ENCODE results near the gene HS2ST1.

DNA sequence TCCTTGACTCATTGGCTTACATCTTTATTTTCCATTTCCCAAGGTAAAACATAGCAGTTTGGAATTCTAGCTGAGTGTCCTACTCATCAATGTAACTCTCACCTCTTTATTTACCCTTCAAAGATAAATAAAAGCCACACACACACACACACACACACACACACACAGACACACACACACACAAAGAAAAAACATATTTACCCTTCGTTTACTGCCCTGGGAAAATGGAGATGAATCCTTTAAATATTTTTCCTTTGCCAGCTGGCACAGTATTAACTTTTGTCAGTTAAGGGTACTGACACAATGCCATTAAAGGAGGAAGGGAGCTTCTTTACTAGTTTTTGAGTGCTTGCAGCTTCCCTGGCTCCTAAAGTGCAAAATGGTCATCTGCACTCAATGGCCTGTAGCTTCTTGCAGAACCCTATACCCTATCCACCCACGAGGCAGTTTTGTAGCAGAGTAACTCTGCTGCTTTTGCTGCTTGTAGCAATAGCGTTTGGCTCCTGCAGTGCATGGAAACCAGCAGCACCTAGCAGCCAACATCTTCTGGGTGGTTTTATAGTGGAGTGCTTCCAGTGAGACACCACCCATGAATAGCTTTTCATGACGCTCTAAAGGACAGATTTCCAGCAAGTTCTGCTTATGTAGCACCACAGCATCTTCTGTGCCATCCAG lies 103.7 kb downstream of the HS2ST1 start:
- TF ChIP-seq, protein P1, sequence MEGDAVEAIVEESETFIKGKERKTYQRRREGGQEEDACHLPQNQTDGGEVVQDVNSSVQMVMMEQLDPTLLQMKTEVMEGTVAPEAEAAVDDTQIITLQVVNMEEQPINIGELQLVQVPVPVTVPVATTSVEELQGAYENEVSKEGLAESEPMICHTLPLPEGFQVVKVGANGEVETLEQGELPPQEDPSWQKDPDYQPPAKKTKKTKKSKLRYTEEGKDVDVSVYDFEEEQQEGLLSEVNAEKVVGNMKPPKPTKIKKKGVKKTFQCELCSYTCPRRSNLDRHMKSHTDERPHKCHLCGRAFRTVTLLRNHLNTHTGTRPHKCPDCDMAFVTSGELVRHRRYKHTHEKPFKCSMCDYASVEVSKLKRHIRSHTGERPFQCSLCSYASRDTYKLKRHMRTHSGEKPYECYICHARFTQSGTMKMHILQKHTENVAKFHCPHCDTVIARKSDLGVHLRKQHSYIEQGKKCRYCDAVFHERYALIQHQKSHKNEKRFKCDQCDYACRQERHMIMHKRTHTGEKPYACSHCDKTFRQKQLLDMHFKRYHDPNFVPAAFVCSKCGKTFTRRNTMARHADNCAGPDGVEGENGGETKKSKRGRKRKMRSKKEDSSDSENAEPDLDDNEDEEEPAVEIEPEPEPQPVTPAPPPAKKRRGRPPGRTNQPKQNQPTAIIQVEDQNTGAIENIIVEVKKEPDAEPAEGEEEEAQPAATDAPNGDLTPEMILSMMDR (IDR thresholded peaks at IDR 0.05 in 2 of 3, conservative IDR thresholded peaks at IDR 0.05 in 1 of 3; ENCODE audit: borderline replicate concordance in 1 of 3, insufficient read depth in 1 of 3, low read depth in 2 of 3, low read length in 2 of 3), result no peak
- TF ChIP-seq RAD21 (IDR thresholded peaks at IDR 0.05; ENCODE audit: low read depth) (no peak), SP1 (IDR thresholded peaks at IDR 0.05; ENCODE audit: low read depth) (no peak), JUND (IDR thresholded peaks at IDR 0.05) (no peak), POLR2A (IDR thresholded peaks at IDR 0.05; ENCODE audit: borderline replicate concordance, extremely low read depth, insufficient read depth, insufficient read length) (no peak), ZFX (IDR thresholded peaks at IDR 0.05) (no peak), EZH2 (IDR thresholded peaks at IDR 0.05) (no peak), ELF1 (IDR thresholded peaks at IDR 0.05; ENCODE audit: borderline replicate concordance, low read depth) (no peak), EZH2phosphoT487 (IDR thresholded peaks at IDR 0.05; ENCODE audit: borderline replicate concordance) (no peak), POLR2AphosphoS5 (IDR thresholded peaks at IDR 0.05; ENCODE audit: low read depth, low read length) (no peak), SRF (IDR thresholded peaks at IDR 0.05; ENCODE audit: low read depth) (no peak), FOSL1 (IDR thresholded peaks at IDR 0.05; ENCODE audit: low read depth) (no peak), CBX3 (IDR thresholded peaks at IDR 0.05; ENCODE audit: low read depth) (no peak), CEBPB (IDR thresholded peaks at IDR 0.05; ENCODE audit: low read depth) (no peak)

All from HCT116 (cell line).